Osteoblast (primary cell): Measurements from ENCODE around the gene IGF1. TPM values are rescaled to one million over a fixed set of nuclear protein-coding genes. Genes with fewer than 3 reads are reported as not detected.

Experiments
- DNase-seq: peaks from one replicate; pipeline ENCODE4 v3.0.0; 2011; ENCODE audit warnings: low spot score, mixed read lengths; ENCODE audit not compliant: insufficient read length; ENCODE audit errors: missing footprints
- H2AFZ ChIP-seq: 2 replicates; pipeline ENCODE4 v1.6.0; 2011; ENCODE audit warnings: mild to moderate bottlenecking, low read length
- H3K27ac ChIP-seq: 2 replicates; pipeline ENCODE4 v1.5.1; 2011; ENCODE audit warnings: mild to moderate bottlenecking, low read depth, low read length, moderate library complexity
- H3K27me3 ChIP-seq: 2 replicates; pipeline ENCODE4 v1.6.0; 2012; ENCODE audit warnings: mild to moderate bottlenecking, control low read depth, inconsistent platforms, low read length, moderate library complexity; ENCODE audit not compliant: insufficient read depth
- H3K36me3 ChIP-seq: 2 replicates; pipeline ENCODE4 v1.5.1; 2011; ENCODE audit warnings: mild to moderate bottlenecking, low read length, control low read depth, moderate library complexity; ENCODE audit not compliant: insufficient read depth
- H3K4me1 ChIP-seq: 2 replicates; pipeline ENCODE4 v1.5.1; 2011; ENCODE audit warnings: mild to moderate bottlenecking, low read length, control low read depth, moderate library complexity; ENCODE audit not compliant: insufficient read depth
- H3K4me2 ChIP-seq: 2 replicates; pipeline ENCODE4 v1.6.0; 2011; ENCODE audit warnings: mild to moderate bottlenecking, low read length; ENCODE audit not compliant: insufficient read depth
- H3K4me3 ChIP-seq: fragments of 200-600 bp; sonication (generic); 3 replicates; pipeline ENCODE4 v1.5.1; 2012; ENCODE audit warnings: mild to moderate bottlenecking, low read length, inconsistent platforms; ENCODE audit not compliant: insufficient read depth
- H3K79me2 ChIP-seq: 2 replicates; pipeline ENCODE4 v1.6.0; 2012; ENCODE audit warnings: mild to moderate bottlenecking, low read length, control low read depth, inconsistent platforms; ENCODE audit not compliant: insufficient read depth
- H3K9me3 ChIP-seq: 2 replicates; pipeline ENCODE4 v1.5.1; 2011; ENCODE audit warnings: low read depth, low read length, control low read depth
- H4K20me1 ChIP-seq: 2 replicates; pipeline ENCODE4 v1.6.0; 2012; ENCODE audit warnings: mild to moderate bottlenecking, low read length, control low read depth; ENCODE audit not compliant: insufficient read depth
- total RNA-seq: library from RNA; depleted of rRNA; stranded (reverse); fragments of >200 nt; gene quantifications from 2 replicates; pipeline ENCODE4 v1.2.3, GENCODE V29; 2012
- TF ChIP-seq, protein P1 (sequence below): IDR thresholded peaks from 2 replicates; pipeline ENCODE4 v1.5.1; 2011; ENCODE audit warnings: mild to moderate bottlenecking, low read depth, low read length, moderate library complexity; ENCODE audit errors: extremely low read depth

The IGF1 gene
- total RNA-seq, 1 donor = 0.72 TPM

DNA sequence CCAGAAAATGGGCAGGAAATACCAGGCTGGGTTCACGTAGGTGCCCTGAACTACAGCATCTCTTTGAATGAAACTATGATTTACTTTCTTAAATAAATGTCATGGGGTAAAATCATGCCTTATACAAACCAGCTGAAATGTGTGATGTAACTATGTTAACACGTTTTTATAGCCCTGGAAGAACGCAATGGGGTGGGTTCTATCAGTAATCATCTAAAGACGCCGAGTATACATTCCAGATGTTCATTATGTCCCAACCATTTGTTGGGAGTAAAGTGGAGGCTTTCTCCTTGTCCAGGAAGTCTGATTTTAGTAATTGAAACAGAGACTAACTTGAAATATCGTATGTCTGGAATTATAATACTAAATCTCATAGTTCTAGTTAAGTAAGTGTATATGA lies 16.2 kb upstream of the IGF1 start:
- Histone ChIP-seq H3K27ac (no peak overlapping the region), H3K27me3 (no peaks in the 10 kb centered on the region), H3K4me1 (no peaks in the 10 kb centered on the region), H3K79me2 (no peaks in the 10 kb centered on the region), H2AFZ (no peak overlapping the region), H3K4me3 (no peak overlapping the region), H3K4me2 (no peak overlapping the region), H3K36me3 (no peaks in the 10 kb centered on the region), H3K9me3 (no peaks in the 10 kb centered on the region), H4K20me1 (no peaks in the 10 kb centered on the region)
- no peak for DNase-seq
- TF ChIP-seq, protein P1, sequence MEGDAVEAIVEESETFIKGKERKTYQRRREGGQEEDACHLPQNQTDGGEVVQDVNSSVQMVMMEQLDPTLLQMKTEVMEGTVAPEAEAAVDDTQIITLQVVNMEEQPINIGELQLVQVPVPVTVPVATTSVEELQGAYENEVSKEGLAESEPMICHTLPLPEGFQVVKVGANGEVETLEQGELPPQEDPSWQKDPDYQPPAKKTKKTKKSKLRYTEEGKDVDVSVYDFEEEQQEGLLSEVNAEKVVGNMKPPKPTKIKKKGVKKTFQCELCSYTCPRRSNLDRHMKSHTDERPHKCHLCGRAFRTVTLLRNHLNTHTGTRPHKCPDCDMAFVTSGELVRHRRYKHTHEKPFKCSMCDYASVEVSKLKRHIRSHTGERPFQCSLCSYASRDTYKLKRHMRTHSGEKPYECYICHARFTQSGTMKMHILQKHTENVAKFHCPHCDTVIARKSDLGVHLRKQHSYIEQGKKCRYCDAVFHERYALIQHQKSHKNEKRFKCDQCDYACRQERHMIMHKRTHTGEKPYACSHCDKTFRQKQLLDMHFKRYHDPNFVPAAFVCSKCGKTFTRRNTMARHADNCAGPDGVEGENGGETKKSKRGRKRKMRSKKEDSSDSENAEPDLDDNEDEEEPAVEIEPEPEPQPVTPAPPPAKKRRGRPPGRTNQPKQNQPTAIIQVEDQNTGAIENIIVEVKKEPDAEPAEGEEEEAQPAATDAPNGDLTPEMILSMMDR = no peak

DNA sequence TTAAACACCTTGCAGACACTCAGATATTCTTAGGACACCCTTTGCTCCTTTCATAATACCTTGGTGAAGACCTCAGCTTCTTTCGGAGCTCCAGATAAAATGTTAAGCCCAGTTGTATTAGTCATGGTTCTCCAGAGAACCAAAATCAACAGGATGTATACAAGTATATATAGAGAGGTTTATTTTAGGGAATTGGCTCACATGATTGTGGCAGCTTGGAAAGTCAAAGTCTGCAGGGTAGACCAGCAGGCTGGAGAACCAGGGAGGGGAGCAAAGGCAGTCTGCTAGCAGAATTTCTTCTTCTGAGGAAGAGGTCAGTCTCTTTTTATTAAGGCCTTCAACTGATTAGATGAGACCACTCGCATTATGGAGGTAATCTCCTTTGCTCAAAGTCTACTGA lies 6.9 kb upstream of the IGF1 start:
- H4K20me1 ChIP-seq = no peaks in the 10 kb centered on the region
- no peak overlapping the region for H3K27ac ChIP-seq
- no peak overlapping the region for H3K4me3 ChIP-seq
- H3K9me3 ChIP-seq = no peaks in the 10 kb centered on the region
- H3K4me2 ChIP-seq = no peak overlapping the region
- DNase-seq = no peak
- no peak overlapping the region for H2AFZ ChIP-seq
- H3K27me3 ChIP-seq = no peaks in the 10 kb centered on the region
- H3K4me1 ChIP-seq = peaks cover 4% of the 10 kb centered on the region
- TF ChIP-seq, protein P1 = no peak
- H3K36me3 ChIP-seq = no peaks in the 10 kb centered on the region
- H3K79me2 ChIP-seq = no peaks in the 10 kb centered on the region

DNA sequence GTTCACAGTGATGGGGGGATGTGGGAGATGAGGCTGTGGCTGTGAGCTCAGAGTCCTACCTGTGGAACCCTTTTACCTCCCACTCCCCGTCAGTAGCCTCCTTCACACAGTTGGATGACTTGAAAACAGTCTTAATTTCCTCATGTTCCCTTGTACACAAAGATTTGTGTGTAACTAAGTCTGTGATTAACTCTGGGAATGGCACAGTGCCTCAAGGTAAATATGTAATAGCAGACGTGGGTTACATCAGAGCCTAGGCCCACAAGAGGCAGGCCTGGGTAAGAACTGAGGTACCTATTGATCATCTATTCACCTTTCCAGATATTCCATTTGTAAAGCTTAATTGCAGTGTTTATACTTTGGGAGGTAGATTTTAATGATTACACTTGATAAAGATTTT lies 5.8 kb upstream of the IGF1 start:
- TF ChIP-seq, protein P1 = no peak
- H3K4me1 ChIP-seq = peaks cover 4% of the 10 kb centered on the region

DNA sequence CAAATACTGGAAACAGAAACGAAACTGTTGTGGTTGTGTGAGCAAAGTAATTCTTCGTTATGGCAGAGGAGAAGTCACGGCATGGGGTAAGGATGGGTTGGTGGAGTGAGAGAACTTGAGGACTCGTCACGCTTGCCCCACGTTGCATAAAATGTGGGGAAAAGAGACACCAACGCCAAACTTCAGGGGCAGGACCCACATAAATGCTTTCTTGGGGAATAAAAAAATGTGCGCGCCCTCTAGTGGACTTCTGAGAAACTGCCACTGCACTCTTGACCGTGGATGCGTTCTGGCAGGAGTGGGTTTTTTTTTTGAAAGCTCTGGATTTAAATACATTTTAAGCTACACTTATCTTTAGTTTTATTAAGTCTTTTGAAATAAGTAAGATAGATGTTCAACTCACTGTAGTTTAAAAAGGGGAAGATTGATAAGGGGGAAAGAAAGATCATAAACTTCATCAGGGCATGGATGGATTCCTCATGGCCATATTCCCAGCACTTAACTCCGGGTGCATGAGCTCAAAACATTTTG lies 4.1 kb upstream of the IGF1 start:
- Histone ChIP-seq H3K9me3 (no peaks in the 10 kb centered on the region), H3K4me3 (peak overlapping the region; percentile 50), H3K36me3 (no peaks in the 10 kb centered on the region), H3K4me1 (peaks cover 7% of the 10 kb centered on the region), H3K79me2 (no peaks in the 10 kb centered on the region), H4K20me1 (no peaks in the 10 kb centered on the region), H3K4me2 (peak overlapping the region; percentile 75), H2AFZ (peak overlapping the region; percentile 85), H3K27ac (peak overlapping the region; percentile 66), H3K27me3 (no peaks in the 10 kb centered on the region)
- TF ChIP-seq, protein P1 = peak; percentile 97
- peak; percentile 76 for DNase-seq

More for the DNA sequence above, 5.8 kb upstream of the IGF1 start:
- DNase-seq = no peak
- Histone ChIP-seq H4K20me1 (no peaks in the 10 kb centered on the region), H2AFZ (no peak overlapping the region), H3K27me3 (no peaks in the 10 kb centered on the region), H3K27ac (no peak overlapping the region), H3K4me2 (no peak overlapping the region), H3K36me3 (no peaks in the 10 kb centered on the region), H3K9me3 (no peaks in the 10 kb centered on the region), H3K4me3 (no peak overlapping the region), H3K79me2 (no peaks in the 10 kb centered on the region)
